ENCODE results near the gene ATP11A. TPM values are rescaled to one million over a fixed set of nuclear protein-coding genes. Genes with fewer than 3 reads are reported as not detected.

ATP11A gene
- total RNA-seq, 1 experiment from 2014 or later = 80.4 TPM

- ChIA-PET CTCF (no interaction called here), RAD21 (ENCODE audit: low non-redundant PET in 1 of 2, low total read pairs in 2 of 2, uncharacterized antibody in 2 of 2, unreplicated experiment in 2 of 2) (no interaction called here), POLR2A (interaction anchor here (0.7 kb wide), 1 partner anchor 34 kb away, joined by 3 read pairs; no protein-coding TSS in a partner anchor)
- ATAC-seq (peak; percentile 65), DNase-seq (ENCODE audit: low read depth, low spot score) (no peak)
- intact Hi-C loops (cut with micrococcal nuclease) = no loop called here
- no peaks in the 10 kb centered on the region for H3K9me2 ChIP-seq (ENCODE audit: insufficient read depth)
- H3K4me3 ChIP-seq (replicated peaks in 1 of 2; ENCODE audit: low read depth in 1 of 2, low read length in 2 of 2) = no peak overlapping the region
- no peak overlapping the region for H2AFZ ChIP-seq (ENCODE audit: low read depth, low read length, poor library complexity, severe bottlenecking)
- BruUV-seq (replicated peaks) = no TSS peak
- no peaks in the 10 kb centered on the region for H3K36me3 ChIP-seq (ENCODE audit: control insufficient read depth in 1 of 2, insufficient read depth in 2 of 2, low read length in 2 of 2)
- H3K27me3 ChIP-seq (ENCODE audit: insufficient read depth, low read length) = no peaks in the 10 kb centered on the region
- no peaks in the 10 kb centered on the region for H3K4me1 ChIP-seq (ENCODE audit: control insufficient read depth in 1 of 2, insufficient read depth in 2 of 2, low read length in 2 of 2)
- no peak for TF ChIP-seq POLR2A (IDR thresholded peaks at IDR 0.05; ENCODE audit: borderline replicate concordance, extremely low read depth, insufficient read depth, insufficient read length)
- no peak for TF ChIP-seq CBX3 (IDR thresholded peaks at IDR 0.05; ENCODE audit: low read depth)
- no peak for TF ChIP-seq EGR1 (IDR thresholded peaks at IDR 0.05; ENCODE audit: low read depth)
- TF ChIP-seq ELF1 (IDR thresholded peaks at IDR 0.05; ENCODE audit: borderline replicate concordance, low read depth) = no peak
- no peak for TF ChIP-seq CEBPB (IDR thresholded peaks at IDR 0.05; ENCODE audit: low read depth)
- TF ChIP-seq TCF7L2 (IDR thresholded peaks at IDR 0.05; ENCODE audit: borderline replicate concordance, extremely low read depth, insufficient read depth, insufficient read length) = peak; percentile 22
- TF ChIP-seq EZH2 (IDR thresholded peaks at IDR 0.05) = no peak
- no peak for TF ChIP-seq JUND (IDR thresholded peaks at IDR 0.05)
- no peaks in the 10 kb centered on the region for H4K20me1 ChIP-seq (ENCODE audit: insufficient read depth)
- no peak overlapping the region for H3K9ac ChIP-seq (ENCODE audit: low read length)
- H3K27ac ChIP-seq (ENCODE audit: low read depth, low read length) = no peak overlapping the region
- no peaks in the 10 kb centered on the region for H3K79me2 ChIP-seq (ENCODE audit: insufficient read depth, low read length)
- no peaks in the 10 kb centered on the region for H3K9me3 ChIP-seq (ENCODE audit: control insufficient read depth in 1 of 2, insufficient read depth in 1 of 2, low read depth in 1 of 2, low read length in 2 of 2)
- no peak overlapping the region for H3K4me2 ChIP-seq (ENCODE audit: low read length)
Observed at GRCh38 chr13:112669881-112670499, 19.8 kb upstream of the ATP11A start.

DNA sequence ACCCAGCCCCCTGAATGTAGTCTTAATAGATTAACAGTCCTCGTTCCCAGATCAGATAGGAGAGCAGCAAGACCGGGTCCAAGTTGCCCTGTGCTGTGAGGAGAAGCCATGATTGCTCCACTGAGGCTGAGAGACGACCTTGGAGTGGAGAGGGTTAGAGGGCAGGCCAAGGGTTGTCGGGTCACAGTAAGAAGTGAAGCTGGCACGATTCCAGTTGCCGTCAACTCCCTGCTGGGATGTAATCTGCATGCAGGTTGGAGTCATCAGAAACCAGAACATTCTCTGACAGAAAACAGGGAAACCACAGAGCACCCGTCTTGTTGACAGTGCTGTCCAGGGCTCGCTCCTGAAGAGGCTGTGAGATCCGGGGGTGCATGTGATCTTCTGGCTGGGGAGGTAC is 19.0 kb upstream of the ATP11A start:
- Histone ChIP-seq H3K79me2 (ENCODE audit: insufficient read depth, low read length) (no peaks in the 10 kb centered on the region), H3K36me3 (ENCODE audit: control insufficient read depth in 1 of 2, insufficient read depth in 2 of 2, low read length in 2 of 2) (no peaks in the 10 kb centered on the region), H3K27me3 (ENCODE audit: insufficient read depth, low read length) (no peaks in the 10 kb centered on the region), H4K20me1 (ENCODE audit: insufficient read depth) (no peaks in the 10 kb centered on the region), H3K9ac (ENCODE audit: low read length) (no peak overlapping the region), H3K9me2 (ENCODE audit: insufficient read depth) (no peaks in the 10 kb centered on the region), H3K9me3 (ENCODE audit: control insufficient read depth in 1 of 2, insufficient read depth in 1 of 2, low read depth in 1 of 2, low read length in 2 of 2) (no peaks in the 10 kb centered on the region), H3K27ac (ENCODE audit: low read depth, low read length) (no peak overlapping the region), H3K4me3 (replicated peaks in 1 of 2; ENCODE audit: low read depth in 1 of 2, low read length in 2 of 2) (no peak overlapping the region), H3K4me2 (ENCODE audit: low read length) (no peak overlapping the region), H3K4me1 (ENCODE audit: control insufficient read depth in 1 of 2, insufficient read depth in 2 of 2, low read length in 2 of 2) (no peaks in the 10 kb centered on the region), H2AFZ (ENCODE audit: low read depth, low read length, poor library complexity, severe bottlenecking) (no peak overlapping the region)
- ChIA-PET RAD21 (ENCODE audit: low non-redundant PET in 1 of 2, low total read pairs in 2 of 2, uncharacterized antibody in 2 of 2, unreplicated experiment in 2 of 2) (no interaction called here), POLR2A (no interaction called here), CTCF (no interaction called here)
- ATAC-seq (no peak), DNase-seq (ENCODE audit: low read depth, low spot score) (no peak)
- intact Hi-C loops (cut with micrococcal nuclease) = no loop called here
- TF ChIP-seq, protein P1, sequence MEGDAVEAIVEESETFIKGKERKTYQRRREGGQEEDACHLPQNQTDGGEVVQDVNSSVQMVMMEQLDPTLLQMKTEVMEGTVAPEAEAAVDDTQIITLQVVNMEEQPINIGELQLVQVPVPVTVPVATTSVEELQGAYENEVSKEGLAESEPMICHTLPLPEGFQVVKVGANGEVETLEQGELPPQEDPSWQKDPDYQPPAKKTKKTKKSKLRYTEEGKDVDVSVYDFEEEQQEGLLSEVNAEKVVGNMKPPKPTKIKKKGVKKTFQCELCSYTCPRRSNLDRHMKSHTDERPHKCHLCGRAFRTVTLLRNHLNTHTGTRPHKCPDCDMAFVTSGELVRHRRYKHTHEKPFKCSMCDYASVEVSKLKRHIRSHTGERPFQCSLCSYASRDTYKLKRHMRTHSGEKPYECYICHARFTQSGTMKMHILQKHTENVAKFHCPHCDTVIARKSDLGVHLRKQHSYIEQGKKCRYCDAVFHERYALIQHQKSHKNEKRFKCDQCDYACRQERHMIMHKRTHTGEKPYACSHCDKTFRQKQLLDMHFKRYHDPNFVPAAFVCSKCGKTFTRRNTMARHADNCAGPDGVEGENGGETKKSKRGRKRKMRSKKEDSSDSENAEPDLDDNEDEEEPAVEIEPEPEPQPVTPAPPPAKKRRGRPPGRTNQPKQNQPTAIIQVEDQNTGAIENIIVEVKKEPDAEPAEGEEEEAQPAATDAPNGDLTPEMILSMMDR (IDR thresholded peaks at IDR 0.05 in 2 of 3, conservative IDR thresholded peaks at IDR 0.05 in 1 of 3; ENCODE audit: borderline replicate concordance in 1 of 3, insufficient read depth in 1 of 3, low read depth in 2 of 3, low read length in 2 of 3) = no peak
- TF ChIP-seq POLR2AphosphoS5 (IDR thresholded peaks at IDR 0.05; ENCODE audit: low read depth, low read length) = no peak
- TF ChIP-seq ZNF274 (IDR thresholded peaks at IDR 0.05; ENCODE audit: low read depth, low read length) = no peak
- no peak for TF ChIP-seq JUND (IDR thresholded peaks at IDR 0.05)
- no peak for TF ChIP-seq RAD21 (IDR thresholded peaks at IDR 0.05; ENCODE audit: low read depth)
- TF ChIP-seq, protein P2, sequence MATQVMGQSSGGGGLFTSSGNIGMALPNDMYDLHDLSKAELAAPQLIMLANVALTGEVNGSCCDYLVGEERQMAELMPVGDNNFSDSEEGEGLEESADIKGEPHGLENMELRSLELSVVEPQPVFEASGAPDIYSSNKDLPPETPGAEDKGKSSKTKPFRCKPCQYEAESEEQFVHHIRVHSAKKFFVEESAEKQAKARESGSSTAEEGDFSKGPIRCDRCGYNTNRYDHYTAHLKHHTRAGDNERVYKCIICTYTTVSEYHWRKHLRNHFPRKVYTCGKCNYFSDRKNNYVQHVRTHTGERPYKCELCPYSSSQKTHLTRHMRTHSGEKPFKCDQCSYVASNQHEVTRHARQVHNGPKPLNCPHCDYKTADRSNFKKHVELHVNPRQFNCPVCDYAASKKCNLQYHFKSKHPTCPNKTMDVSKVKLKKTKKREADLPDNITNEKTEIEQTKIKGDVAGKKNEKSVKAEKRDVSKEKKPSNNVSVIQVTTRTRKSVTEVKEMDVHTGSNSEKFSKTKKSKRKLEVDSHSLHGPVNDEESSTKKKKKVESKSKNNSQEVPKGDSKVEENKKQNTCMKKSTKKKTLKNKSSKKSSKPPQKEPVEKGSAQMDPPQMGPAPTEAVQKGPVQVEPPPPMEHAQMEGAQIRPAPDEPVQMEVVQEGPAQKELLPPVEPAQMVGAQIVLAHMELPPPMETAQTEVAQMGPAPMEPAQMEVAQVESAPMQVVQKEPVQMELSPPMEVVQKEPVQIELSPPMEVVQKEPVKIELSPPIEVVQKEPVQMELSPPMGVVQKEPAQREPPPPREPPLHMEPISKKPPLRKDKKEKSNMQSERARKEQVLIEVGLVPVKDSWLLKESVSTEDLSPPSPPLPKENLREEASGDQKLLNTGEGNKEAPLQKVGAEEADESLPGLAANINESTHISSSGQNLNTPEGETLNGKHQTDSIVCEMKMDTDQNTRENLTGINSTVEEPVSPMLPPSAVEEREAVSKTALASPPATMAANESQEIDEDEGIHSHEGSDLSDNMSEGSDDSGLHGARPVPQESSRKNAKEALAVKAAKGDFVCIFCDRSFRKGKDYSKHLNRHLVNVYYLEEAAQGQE (IDR thresholded peaks at IDR 0.05; ENCODE audit: low read depth) = no peak
- TF ChIP-seq YY1 (IDR thresholded peaks at IDR 0.05; ENCODE audit: extremely low read depth, insufficient replicate concordance, low read depth, low read length) = no peak
- no peak for TF ChIP-seq ELF1 (IDR thresholded peaks at IDR 0.05; ENCODE audit: borderline replicate concordance, low read depth)
- TF ChIP-seq, protein P3, sequence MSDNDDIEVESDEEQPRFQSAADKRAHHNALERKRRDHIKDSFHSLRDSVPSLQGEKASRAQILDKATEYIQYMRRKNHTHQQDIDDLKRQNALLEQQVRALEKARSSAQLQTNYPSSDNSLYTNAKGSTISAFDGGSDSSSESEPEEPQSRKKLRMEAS (IDR thresholded peaks at IDR 0.05) = no peak
- TF ChIP-seq SP1 (IDR thresholded peaks at IDR 0.05; ENCODE audit: low read depth) = no peak
- BruUV-seq (replicated peaks) = no TSS peak

All from HCT116 (cell line).